B cell (primary cell): Measurements from ENCODE around the gene WSB2. TPM values are rescaled to one million over a fixed set of nuclear protein-coding genes. Genes with fewer than 3 reads are reported as not detected.

Experiments
- ATAC-seq: fragments of 200-7000 bp; cut with Tn5 transposase; one replicate; pipeline ENCODE4 v1.10.0; 2021; ENCODE audit warnings: low read depth, mild to moderate bottlenecking, moderate number of reproducible peaks, moderate library complexity
- CTCF ChIA-PET: fragments of 350-600 bp; sonication (Branson Sonifier 250); formaldehyde crosslinking; loops from one replicate; lab custom pipeline; 2021; ENCODE audit warnings: antibody characterized with exemption, inconsistent platforms; lab: Charles Lee
- POLR2A ChIA-PET: fragments of 350-600 bp; sonication (Branson Sonifier 250); formaldehyde crosslinking; loops from one replicate; lab custom pipeline; 2021; ENCODE audit warnings: antibody characterized with exemption; lab: Charles Lee
- DNase-seq: peaks from one replicate; pipeline ENCODE4 v3.0.0; 2013
- H2AFZ ChIP-seq: 2 replicates; pipeline ENCODE4 v1.6.1; 2012; ENCODE audit warnings: mild to moderate bottlenecking, low read depth, low read length; ENCODE audit not compliant: insufficient read depth, poor library complexity, severe bottlenecking
- H3K27ac ChIP-seq, 2 donors: 1 replicate in 1 of 2; 2 replicates in 1 of 2; pipeline ENCODE4 v1.5.1; 2012 to 2013; ENCODE audit warnings: low read length in 2 of 2, mild to moderate bottlenecking in 2 of 2, moderate library complexity in 1 of 2
- H3K27me3 ChIP-seq, 4 experiments: fragments of 200-600 bp in 1 of 4; sonication (generic) in 1 of 4; replicated peaks in 1 of 4; 1 replicate in 2 of 4; 2 replicates in 2 of 4; pipeline versions ENCODE4 v1.6.1 to v1.7.0; 2013 to 2016; ENCODE audit warnings: low read length in 3 of 4, mild to moderate bottlenecking in 2 of 4, mixed read lengths in 1 of 4, moderate library complexity in 1 of 4; ENCODE audit not compliant: insufficient read depth in 4 of 4, control insufficient read depth in 3 of 4; ENCODE audit errors: control extremely low read depth in 1 of 4
- H3K36me3 ChIP-seq, 2 experiments: replicated peaks in 1 of 2; 1 replicate in 1 of 2; 2 replicates in 1 of 2; pipeline versions ENCODE4 v1.6.1 to v1.7.1; 2013; ENCODE audit warnings: low read length in 1 of 2; ENCODE audit not compliant: insufficient read depth in 2 of 2, control insufficient read depth in 1 of 2; ENCODE audit errors: control extremely low read depth in 1 of 2, extremely low read depth in 1 of 2
- H3K4me1 ChIP-seq, 2 donors: fragments of 200-600 bp in 1 of 2; sonication (generic) in 1 of 2; 1 replicate in 1 of 2; 2 replicates in 1 of 2; pipeline versions ENCODE4 v1.5.1 to v1.6.1; 2013 to 2017; ENCODE audit warnings: low read length in 2 of 2; ENCODE audit not compliant: control insufficient read depth in 2 of 2, insufficient read depth in 2 of 2
- H3K4me2 ChIP-seq: replicated peaks from 2 replicates; pipeline ENCODE3; 2012; ENCODE audit warnings: mild to moderate bottlenecking, low read depth, low read length; ENCODE audit not compliant: poor library complexity, severe bottlenecking
- H3K4me3 ChIP-seq, 5 experiments: fragments of 200-600 bp in 1 of 5; sonication (generic) in 1 of 5; 1 replicate in 3 of 5; 2 replicates in 2 of 5; pipeline versions ENCODE4 v1.5.1 to v1.7.0; 2011 to 2016; ENCODE audit warnings: low read length in 4 of 5, mild to moderate bottlenecking in 4 of 5, low read depth in 2 of 5, control low read depth in 1 of 5, moderate library complexity in 1 of 5; ENCODE audit not compliant: insufficient read depth in 1 of 5; ENCODE audit errors: control extremely low read depth in 1 of 5, extremely low read depth in 1 of 5
- H3K79me2 ChIP-seq: fragments of 200-600 bp; sonication (generic); one replicate; pipeline ENCODE4 v1.6.0; 2016; ENCODE audit warnings: low read length; ENCODE audit not compliant: control insufficient read depth, insufficient read depth
- H3K9ac ChIP-seq: fragments of 200-600 bp; sonication (generic); 2 replicates; pipeline ENCODE4 v1.6.1; 2017; ENCODE audit warnings: mild to moderate bottlenecking, low read length, moderate library complexity
- H3K9me3 ChIP-seq, 3 donors: one replicate each; pipeline versions ENCODE4 v1.6.1 to v1.7.1; 2013; ENCODE audit warnings: low read length in 2 of 3; ENCODE audit not compliant: control insufficient read depth in 2 of 3, insufficient read depth in 1 of 3; ENCODE audit errors: control extremely low read depth in 1 of 3
- H4K20me1 ChIP-seq: 2 replicates; pipeline ENCODE4 v1.6.0; 2012; ENCODE audit warnings: mild to moderate bottlenecking, low read length; ENCODE audit not compliant: insufficient read depth, control insufficient read depth, poor library complexity, severe bottlenecking
- H3K27ac Mint-ChIP-seq: one replicate; pipeline ENCODE4 v1.8.0; 2021; ENCODE audit warnings: mixed read lengths
- H3K27me3 Mint-ChIP-seq: one replicate; pipeline ENCODE4 v1.8.0; 2021; ENCODE audit warnings: mixed read lengths
- H3K4me1 Mint-ChIP-seq: one replicate; pipeline ENCODE4 v1.8.0; 2021; ENCODE audit warnings: mixed read lengths
- H3K4me3 Mint-ChIP-seq: one replicate; pipeline ENCODE4 v1.8.0; 2021; ENCODE audit warnings: mixed read lengths
- H3K9me3 Mint-ChIP-seq: one replicate; pipeline ENCODE4 v1.8.0; 2022; ENCODE audit warnings: mixed read lengths; ENCODE audit not compliant: insufficient read depth
- EZH2 ChIP-seq: IDR thresholded peaks from 2 replicates; pipeline ENCODE4 v1.6.1; 2012; ENCODE audit warnings: borderline replicate concordance, low read depth, mild to moderate bottlenecking, moderate library complexity, low read length; ENCODE audit not compliant: insufficient read depth, poor library complexity, severe bottlenecking
- WGBS: methylation state at CpG from one replicate; pipeline ENCODE4 v1.1.5; 2013; ENCODE audit warnings: missing lambda C conversion rate; ENCODE audit not compliant: insufficient coverage; 5-methylcytosine and 5-hydroxymethylcytosine counted together
- intact Hi-C: fragments of 100-400 bp; cut with micrococcal nuclease; formaldehyde crosslinking; loops from one replicate; pipeline ENCODE4 v1.10.0; 2022
- polyA minus RNA-seq: library from RNA; depleted of rRNA, polyadenylated mRNA; stranded (reverse); fragments of >200 nt; gene quantifications from 2 replicates; pipeline ENCODE4 v1.2.3, GENCODE V29; 2012
- polyA plus RNA-seq: library from polyadenylated mRNA; depleted of rRNA; stranded (reverse); fragments of >200 nt; gene quantifications from 2 replicates; pipeline ENCODE4 v1.2.3, GENCODE V29; 2012
- total RNA-seq, 2 donors: library from RNA; stranded (reverse); fragments of 120-200 nt in 1 of 2; gene quantifications; 1 replicate in 1 of 2; 2 replicates in 1 of 2; pipeline versions ENCODE4 v1.2.3 to v1.2.4, GENCODE V29; 2013 to 2022
- TF ChIP-seq, protein P1 (sequence below): fragments of 200-600 bp; IDR thresholded peaks from one replicate; pipeline ENCODE4 v1.8.0; 2022; ENCODE audit warnings: antibody characterized with exemption, mild to moderate bottlenecking

Gene WSB2
- total RNA-seq: 21.4 and 26.8 TPM in 2 replicates
- total RNA-seq (2013): 15.9 TPM
- polyA plus RNA-seq: 11.7 and 12.3 TPM in 2 replicates
- polyA minus RNA-seq: 11.7 and 13.8 TPM in 2 replicates

DNA sequence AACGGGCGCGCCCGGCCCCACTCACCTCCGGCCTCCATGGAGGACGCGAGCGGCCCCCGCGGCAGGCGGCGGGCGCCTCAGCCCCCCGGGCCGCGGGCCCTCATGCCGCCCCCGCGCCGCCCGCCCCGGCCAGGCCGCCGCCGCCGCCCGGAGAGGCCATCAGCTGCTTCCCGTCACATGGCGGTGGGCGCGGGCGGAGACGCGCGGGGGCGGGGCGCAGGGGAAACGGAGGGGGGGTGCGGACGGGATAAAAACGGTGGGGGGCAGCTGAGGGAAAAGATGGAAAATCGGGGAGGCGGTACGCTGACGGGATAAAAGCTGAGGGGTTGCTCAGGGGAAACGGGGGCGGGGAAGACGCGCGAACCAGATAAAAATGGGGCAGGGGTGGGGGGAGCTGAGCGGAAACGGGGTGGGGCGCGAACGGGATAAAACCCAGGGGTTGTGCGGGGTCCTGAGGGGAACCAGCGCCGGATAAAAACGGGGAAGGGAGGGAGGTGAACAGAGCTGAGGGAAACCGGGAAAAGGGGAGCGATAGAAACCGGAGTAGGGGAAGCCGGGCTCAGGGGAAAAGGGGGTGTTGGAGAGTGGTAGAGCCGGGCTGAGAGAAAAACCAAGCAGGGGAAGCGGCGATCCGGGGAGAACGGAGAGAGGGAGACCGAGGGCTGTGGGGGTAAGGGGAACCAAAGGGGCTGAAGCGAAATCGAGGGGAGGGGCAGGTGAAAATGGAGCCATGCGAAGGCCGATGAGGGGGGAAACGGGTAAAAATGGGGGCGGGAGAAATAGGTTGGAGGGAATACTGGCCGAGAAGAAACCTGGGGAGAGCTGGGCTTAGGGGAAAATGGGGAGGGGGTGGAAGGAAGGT is at the start of gene WSB2:
WSB2 (minus strand) TSS at position 169 of the 862 bp plus-strand sequence; CDS start at position 38, 131 bp downstream.
- peaks cover 31 to 39% of the 10 kb centered on the region in 2 donors for H3K4me1 ChIP-seq
- no peaks in the 10 kb centered on the region for H4K20me1 ChIP-seq
- intact Hi-C loops: loop anchor here (2.0 kb wide), 1 partner anchor 76 kb away; the partner anchor contains the start of gene PEBP1
- ChIA-PET POLR2A (interaction anchor here (1.2 kb wide), 1 partner anchor 75 kb away, joined by 10 read pairs; the partner anchor contains the start of gene PEBP1), CTCF (interaction anchor here (0.6 to 1.7 kb wide), 4 partner anchors 8 to 316 kb away, joined by 3 to 6 read pairs (median 4); no protein-coding TSS in a partner anchor)
- Mint-ChIP-seq H3K9me3 (no peaks in the 10 kb centered on the region), H3K4me1 (peaks cover 45% of the 10 kb centered on the region), H3K27ac (peak within 1 kb of the TSS; percentile 88), H3K4me3 (peak within 1 kb of the TSS; percentile 92), H3K27me3 (peaks cover 3% of the 10 kb centered on the region)
- peak within 1 kb of the TSS; percentile 83 for H3K4me2 ChIP-seq
- under 1% methylated on average over 55 of the region's 76 CpGs for WGBS
- peak within 1 kb of the TSS; percentile 58 to 92 (median 80) for H3K4me3 ChIP-seq
- peak within 1 kb of the TSS; percentile 90 for H3K9ac ChIP-seq
- H3K27me3 ChIP-seq: no peaks in the 10 kb centered on the region
- DNase-seq: peak; percentile 55
- no peaks in the 10 kb centered on the region for H3K36me3 ChIP-seq
- H2AFZ ChIP-seq: peak within 1 kb of the TSS; percentile 98
- TF ChIP-seq, protein P1, sequence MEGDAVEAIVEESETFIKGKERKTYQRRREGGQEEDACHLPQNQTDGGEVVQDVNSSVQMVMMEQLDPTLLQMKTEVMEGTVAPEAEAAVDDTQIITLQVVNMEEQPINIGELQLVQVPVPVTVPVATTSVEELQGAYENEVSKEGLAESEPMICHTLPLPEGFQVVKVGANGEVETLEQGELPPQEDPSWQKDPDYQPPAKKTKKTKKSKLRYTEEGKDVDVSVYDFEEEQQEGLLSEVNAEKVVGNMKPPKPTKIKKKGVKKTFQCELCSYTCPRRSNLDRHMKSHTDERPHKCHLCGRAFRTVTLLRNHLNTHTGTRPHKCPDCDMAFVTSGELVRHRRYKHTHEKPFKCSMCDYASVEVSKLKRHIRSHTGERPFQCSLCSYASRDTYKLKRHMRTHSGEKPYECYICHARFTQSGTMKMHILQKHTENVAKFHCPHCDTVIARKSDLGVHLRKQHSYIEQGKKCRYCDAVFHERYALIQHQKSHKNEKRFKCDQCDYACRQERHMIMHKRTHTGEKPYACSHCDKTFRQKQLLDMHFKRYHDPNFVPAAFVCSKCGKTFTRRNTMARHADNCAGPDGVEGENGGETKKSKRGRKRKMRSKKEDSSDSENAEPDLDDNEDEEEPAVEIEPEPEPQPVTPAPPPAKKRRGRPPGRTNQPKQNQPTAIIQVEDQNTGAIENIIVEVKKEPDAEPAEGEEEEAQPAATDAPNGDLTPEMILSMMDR: no peak
- no peak for TF ChIP-seq EZH2
- H3K27ac ChIP-seq: peak within 1 kb of the TSS; percentile 56 to 82
- H3K79me2 ChIP-seq: peaks cover 13% of the 10 kb centered on the region
- peak; percentile 63 for ATAC-seq
- no peaks in the 10 kb centered on the region for H3K9me3 ChIP-seq

DNA sequence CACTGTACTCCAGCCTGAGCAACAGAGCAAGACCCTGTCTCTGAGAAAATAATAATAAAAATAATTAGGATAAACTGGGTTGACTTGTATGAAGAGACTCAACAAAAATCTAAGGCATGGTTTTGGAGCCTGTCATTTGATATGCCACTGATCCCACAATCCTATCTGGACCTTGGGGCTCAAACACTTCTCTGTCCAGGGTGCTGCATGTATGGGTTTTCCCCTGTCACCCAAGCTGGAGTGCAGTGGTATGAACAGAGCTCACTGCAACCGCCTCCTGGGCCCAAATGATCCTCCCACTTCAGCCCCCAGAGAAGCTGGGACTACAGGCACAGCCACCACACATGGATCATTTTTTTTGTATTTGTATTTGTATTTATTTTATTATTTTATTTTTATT is 48.1 kb upstream of the WSB2 start:
- H3K36me3 ChIP-seq: no peaks in the 10 kb centered on the region
- TF ChIP-seq EZH2: no peak
- TF ChIP-seq, protein P1: no peak

More for the DNA sequence above, 48.1 kb upstream of the WSB2 start:
- DNase-seq: no peak
- no peaks in the 10 kb centered on the region for H3K79me2 ChIP-seq
- H3K9me3 ChIP-seq: no peaks in the 10 kb centered on the region
- CTCF ChIA-PET: no interaction called here
- H3K27ac ChIP-seq: no peak overlapping the region
- no peak overlapping the region for H2AFZ ChIP-seq
- H4K20me1 ChIP-seq: no peaks in the 10 kb centered on the region
- no peak overlapping the region for H3K4me2 ChIP-seq
- intact Hi-C loops: no loop called here
- WGBS: no CpG with 5 or more reads among the region's 1 CpG
- POLR2A ChIA-PET: no interaction called here
- H3K27me3 ChIP-seq: peaks cover 0 to 12% (median 2%) of the 10 kb centered on the region in 4 experiments
- Mint-ChIP-seq H3K27ac (no peak overlapping the region), H3K4me3 (no peak overlapping the region), H3K4me1 (peaks cover 5% of the 10 kb centered on the region), H3K27me3 (peaks cover 8% of the 10 kb centered on the region), H3K9me3 (no peaks in the 10 kb centered on the region)
- H3K4me1 ChIP-seq: peaks cover 5 to 6% of the 10 kb centered on the region in 2 donors
- no peak overlapping the region for H3K9ac ChIP-seq
- no peak overlapping the region for H3K4me3 ChIP-seq
- ATAC-seq: no peak
